Kidney (tissue), 14 donors: ENCODE data around the gene THOC6. TPM values are rescaled to one million over a fixed set of nuclear protein-coding genes. Genes with fewer than 3 reads are reported as not detected.
"Not testable (repeated sequence)": the region's sequence is repeated elsewhere in the genome, so short reads cannot be mapped to it uniquely, and the experiment has no call there.

Experiments
- DNase-seq, 5 donors: peaks; one replicate each; pipeline ENCODE4 v3.0.0-alpha.2; 2013 to 2020
- FAIRE-seq: peaks from 2 replicates; lab custom pipeline; 2012; peaks lifted over from hg19 to GRCh38; lab: Jason Lieb, UNC
- H3K27ac ChIP-seq, 2 donors: one replicate each; pipeline ENCODE4 v1.7.0; 2013; ENCODE audit warnings: low read depth in 2 of 2, low read length in 2 of 2, inconsistent platforms in 1 of 2
- H3K27me3 ChIP-seq: one replicate; pipeline ENCODE4 v1.7.1; 2013; ENCODE audit warnings: low read length, inconsistent platforms; ENCODE audit not compliant: control insufficient read depth, insufficient read depth
- H3K36me3 ChIP-seq, 3 donors: one replicate each; pipeline versions ENCODE4 v1.7.0 to v1.7.1; 2013; ENCODE audit warnings: low read length in 3 of 3, control low read depth in 1 of 3, inconsistent platforms in 1 of 3; ENCODE audit not compliant: insufficient read depth in 3 of 3, control insufficient read depth in 2 of 3
- H3K4me1 ChIP-seq, 3 donors: one replicate each; pipeline versions ENCODE4 v1.7.0 to v1.7.1; 2013; ENCODE audit warnings: low read length in 3 of 3, inconsistent platforms in 1 of 3, low read depth in 1 of 3; ENCODE audit not compliant: control insufficient read depth in 2 of 3, insufficient read depth in 2 of 3
- H3K4me3 ChIP-seq, 3 donors: one replicate each; pipeline versions ENCODE4 v1.7.0 to v1.8.1; 2013; ENCODE audit warnings: low read length in 3 of 3, control low read depth in 1 of 3, inconsistent platforms in 1 of 3
- H3K9ac ChIP-seq, 3 donors: one replicate each; pipeline versions ENCODE4 v1.7.0 to v1.7.1; 2013; ENCODE audit warnings: low read length in 3 of 3, control low read depth in 1 of 3, inconsistent platforms in 1 of 3
- H3K9me3 ChIP-seq, 3 donors: one replicate each; pipeline versions ENCODE4 v1.7.0 to v1.7.1; 2013; ENCODE audit warnings: low read length in 3 of 3, control low read depth in 1 of 3, inconsistent platforms in 1 of 3; ENCODE audit not compliant: control insufficient read depth in 2 of 3, insufficient read depth in 1 of 3
- intact Hi-C: fragments of 100-400 bp; cut with DNase I; formaldehyde crosslinking; loops from one replicate; pipeline ENCODE4 v1.11.1; 2022
- polyA plus RNA-seq: library from polyadenylated mRNA; stranded (reverse); fragments of 350-450 nt; fragmentation: Illumina TruSeq; extraction: RNeasy Lipid Tissue Mini Kit (QIAGEN cat#74804); gene quantifications from one replicate; pipeline ENCODE4 v1.2.3, GENCODE V29; 2014; ENCODE audit warnings: low read depth, low replicate concordance; ENCODE audit not compliant: insufficient read depth
- total RNA-seq: library from RNA; stranded (reverse); fragmentation: NEBNext Ultra II Directional; extraction: Animal tissue kit (Norgen Biotek cat#: 25700); gene quantifications from one replicate; pipeline ENCODE4 v1.2.1, GENCODE V29; 2021
- TF ChIP-seq, protein P1 (sequence below): IDR thresholded peaks from 3 replicates; pipeline ENCODE4 v1.5.1; 2012; ENCODE audit warnings: mild to moderate bottlenecking, moderate library complexity, borderline replicate concordance; ENCODE audit not compliant: insufficient read depth; ENCODE audit errors: extremely low read depth
- donor health status: control.
- donor health status: control.
- donor health status: control.
- donor health status: control.
- donor health status: control.
- donor health status: DM: yes; HTN: yes; CAD: no.
- donor health status: Normal renal cell carcinoma (clear cell type).

THOC6 gene
- total and polyA plus RNA-seq, 2 donors from 2014 or later: 21.2 to 26.1 TPM

DNA sequence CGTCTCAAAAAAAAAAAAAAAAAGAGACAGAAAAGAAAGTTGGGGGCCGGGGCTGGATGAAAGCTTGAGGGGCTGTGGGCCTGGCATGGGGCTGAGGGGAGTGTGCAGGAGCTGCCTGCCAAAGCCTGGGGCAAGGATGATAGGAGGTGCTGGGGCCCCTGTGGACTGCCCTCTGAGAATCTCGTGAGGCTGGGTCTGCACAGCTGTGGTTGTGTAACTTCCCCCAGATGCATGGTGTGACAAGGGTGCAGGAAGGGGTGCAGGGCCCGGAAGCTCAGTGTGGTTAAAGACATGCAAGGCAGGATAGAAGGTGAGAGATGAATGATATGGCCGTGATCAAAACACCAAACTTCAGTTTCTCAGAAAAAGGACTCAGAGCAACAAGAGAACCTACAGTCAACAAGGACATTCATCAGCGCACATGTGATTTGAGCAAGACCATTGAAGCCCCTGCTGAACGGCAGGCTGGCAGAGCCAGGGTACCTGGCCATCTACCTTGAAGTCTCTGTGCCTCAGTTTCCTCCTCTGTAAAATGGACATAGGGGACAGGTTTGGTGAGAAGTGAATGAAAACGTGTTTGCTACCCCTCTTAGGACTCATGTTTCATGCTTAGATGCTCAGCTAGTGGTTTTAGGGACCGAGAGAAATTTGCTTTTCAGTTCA, 51.2 kb downstream of the THOC6 start:
- DNase-seq (peak in 1 of 5 donors; percentile 83), FAIRE-seq (no peak)
- TF ChIP-seq, protein P1, sequence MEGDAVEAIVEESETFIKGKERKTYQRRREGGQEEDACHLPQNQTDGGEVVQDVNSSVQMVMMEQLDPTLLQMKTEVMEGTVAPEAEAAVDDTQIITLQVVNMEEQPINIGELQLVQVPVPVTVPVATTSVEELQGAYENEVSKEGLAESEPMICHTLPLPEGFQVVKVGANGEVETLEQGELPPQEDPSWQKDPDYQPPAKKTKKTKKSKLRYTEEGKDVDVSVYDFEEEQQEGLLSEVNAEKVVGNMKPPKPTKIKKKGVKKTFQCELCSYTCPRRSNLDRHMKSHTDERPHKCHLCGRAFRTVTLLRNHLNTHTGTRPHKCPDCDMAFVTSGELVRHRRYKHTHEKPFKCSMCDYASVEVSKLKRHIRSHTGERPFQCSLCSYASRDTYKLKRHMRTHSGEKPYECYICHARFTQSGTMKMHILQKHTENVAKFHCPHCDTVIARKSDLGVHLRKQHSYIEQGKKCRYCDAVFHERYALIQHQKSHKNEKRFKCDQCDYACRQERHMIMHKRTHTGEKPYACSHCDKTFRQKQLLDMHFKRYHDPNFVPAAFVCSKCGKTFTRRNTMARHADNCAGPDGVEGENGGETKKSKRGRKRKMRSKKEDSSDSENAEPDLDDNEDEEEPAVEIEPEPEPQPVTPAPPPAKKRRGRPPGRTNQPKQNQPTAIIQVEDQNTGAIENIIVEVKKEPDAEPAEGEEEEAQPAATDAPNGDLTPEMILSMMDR: no peak
- intact Hi-C loops: no loop called here
- no peak overlapping the region for H3K4me3 ChIP-seq
- no peak overlapping the region for H3K27ac ChIP-seq
- H3K27me3 ChIP-seq: no peaks in the 10 kb centered on the region
- H3K4me1 ChIP-seq: peaks cover 0 to 6% (median 0%) of the 10 kb centered on the region in 3 donors
- H3K9ac ChIP-seq: no peak overlapping the region
- no peaks in the 10 kb centered on the region for H3K9me3 ChIP-seq
- no peaks in the 10 kb centered on the region for H3K36me3 ChIP-seq

DNA sequence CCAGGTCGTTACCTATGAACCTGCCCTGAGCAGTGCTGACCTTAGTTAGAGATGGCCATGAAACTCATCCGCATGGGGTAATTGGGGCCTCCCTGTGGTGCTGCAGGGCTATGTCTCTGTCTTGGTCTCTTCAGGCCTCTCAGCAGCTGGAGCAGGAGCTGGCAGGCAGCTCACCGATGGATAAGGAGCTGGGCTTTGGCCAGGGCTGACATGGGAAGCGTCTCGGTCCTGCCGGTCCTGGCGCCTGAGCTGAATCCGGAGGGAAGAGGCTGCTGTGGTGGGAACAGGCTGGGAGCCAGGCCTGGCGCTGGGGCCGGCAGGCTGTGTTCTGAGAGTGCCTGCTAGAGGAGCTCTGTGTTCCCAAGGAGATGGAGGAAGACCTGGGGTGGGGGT, 51.7 kb downstream of the THOC6 start:
- Histone ChIP-seq H3K4me3 (no peak overlapping the region), H3K36me3 (no peaks in the 10 kb centered on the region), H3K9me3 (no peaks in the 10 kb centered on the region), H3K9ac (no peak overlapping the region), H3K27ac (no peak overlapping the region), H3K4me1 (peaks cover 0 to 6% (median 0%) of the 10 kb centered on the region in 3 donors), H3K27me3 (no peaks in the 10 kb centered on the region)
- FAIRE-seq: no peak
- TF ChIP-seq, protein P1: no peak
- intact Hi-C loops: no loop called here
- peak in 1 of 5 donors; percentile 64 for DNase-seq

DNA sequence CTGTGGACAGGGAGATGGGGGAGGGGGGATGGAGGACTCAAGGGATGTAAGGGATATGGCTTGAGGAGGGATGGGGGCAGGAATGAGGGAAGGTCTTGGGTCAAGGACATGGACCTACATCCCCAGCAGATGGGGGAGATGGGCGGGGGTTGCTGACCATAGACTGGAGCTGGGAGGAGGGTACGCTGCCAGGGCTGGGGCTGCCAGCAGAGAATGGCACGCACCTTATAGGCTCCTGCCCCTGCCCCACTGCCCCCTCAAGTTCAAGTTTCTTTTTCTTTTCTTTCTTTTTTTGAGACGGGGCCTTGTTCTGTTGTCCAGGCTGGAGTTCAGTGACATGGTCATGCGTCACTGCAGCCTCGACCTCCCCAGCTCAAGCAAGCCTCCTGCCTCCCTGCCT, 52.1 kb downstream of the THOC6 start:
- FAIRE-seq, H3K27me3 ChIP-seq, H3K4me1 ChIP-seq, intact Hi-C loops, H3K9me3 ChIP-seq, H3K9ac ChIP-seq, H3K36me3 ChIP-seq, H3K4me3 ChIP-seq, H3K27ac ChIP-seq: not testable (repeated sequence)
- peak in 1 of 5 donors; percentile 52 for DNase-seq

DNA sequence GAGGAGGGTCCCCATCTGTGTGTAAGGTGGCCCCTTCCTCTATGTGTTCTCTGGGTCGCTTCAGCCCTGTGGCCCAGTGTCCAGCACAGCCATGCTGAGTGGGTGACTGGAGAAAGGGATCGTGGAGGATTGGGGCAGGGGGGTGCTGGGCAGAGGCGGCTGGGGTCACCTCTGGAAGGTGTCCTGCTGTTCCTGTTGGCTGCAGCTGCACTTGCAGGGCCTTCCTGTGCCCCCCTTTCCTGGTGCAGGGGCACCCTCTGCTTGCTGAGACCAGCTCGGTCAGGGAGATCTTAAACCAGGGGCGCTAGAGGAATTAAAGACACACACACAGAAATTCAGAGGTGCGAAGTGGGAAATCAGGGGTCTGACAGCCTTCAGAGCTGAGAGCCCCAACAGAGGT, 52.7 kb downstream of the THOC6 start:
- Histone ChIP-seq H3K27ac (no peak overlapping the region), H3K36me3 (no peaks in the 10 kb centered on the region), H3K4me3 (no peak overlapping the region), H3K27me3 (no peaks in the 10 kb centered on the region), H3K9ac (no peak overlapping the region), H3K4me1 (peaks cover 0 to 6% (median 0%) of the 10 kb centered on the region in 3 donors), H3K9me3 (no peaks in the 10 kb centered on the region)
- intact Hi-C loops: no loop called here
- TF ChIP-seq, protein P1: no peak
- FAIRE-seq (no peak), DNase-seq (peak in 1 of 5 donors; percentile 48)

Other genes starting within 250 kb of the THOC6 start
- gene ELOB, start 246.8 kb upstream of the THOC6 start, total RNA-seq: 226 TPM
- gene ELOB, start 246.8 kb upstream of the THOC6 start, polyA plus RNA-seq: 836 TPM
- gene PRSS33, start 236.5 kb upstream of the THOC6 start, total RNA-seq: not detected
- not detected for gene PRSS33, start 236.5 kb upstream of the THOC6 start, polyA plus RNA-seq
- gene PRSS41, start 225.6 kb upstream of the THOC6 start, total RNA-seq: not detected
- gene PRSS41, start 225.6 kb upstream of the THOC6 start, polyA plus RNA-seq: not detected
- 0.54 TPM for gene PRSS21, start 206.8 kb upstream of the THOC6 start, total RNA-seq
- gene PRSS21, start 206.8 kb upstream of the THOC6 start, polyA plus RNA-seq: not detected
- 0.98 TPM for gene ZG16B, start 193.7 kb upstream of the THOC6 start, total RNA-seq
- 0.69 TPM for gene ZG16B, start 193.7 kb upstream of the THOC6 start, polyA plus RNA-seq
- 30.8 TPM for gene PRSS22, start 165.9 kb upstream of the THOC6 start, total RNA-seq
- gene PRSS22, start 165.9 kb upstream of the THOC6 start, polyA plus RNA-seq: 11.0 TPM
- gene FLYWCH2, start 140.8 kb upstream of the THOC6 start, total RNA-seq: 31.3 TPM
- 52.5 TPM for gene FLYWCH2, start 140.8 kb upstream of the THOC6 start, polyA plus RNA-seq
- gene FLYWCH1, start 112.1 kb upstream of the THOC6 start, total RNA-seq: 36.8 TPM
- gene FLYWCH1, start 112.1 kb upstream of the THOC6 start, polyA plus RNA-seq: 24.5 TPM
- not detected for gene KREMEN2, start 59.8 kb upstream of the THOC6 start, total RNA-seq
- not detected for gene KREMEN2, start 59.8 kb upstream of the THOC6 start, polyA plus RNA-seq
- 5.9 TPM for gene PAQR4, start 54.7 kb upstream of the THOC6 start, total RNA-seq
- gene PAQR4, start 54.7 kb upstream of the THOC6 start, polyA plus RNA-seq: 3.5 TPM
- 2.2 TPM for gene PKMYT1, start 43.6 kb upstream of the THOC6 start, total RNA-seq
- 0.97 TPM for gene PKMYT1, start 43.6 kb upstream of the THOC6 start, polyA plus RNA-seq
- 0.60 TPM for gene CLDN9, start 11.1 kb upstream of the THOC6 start, total RNA-seq
- not detected for gene CLDN9, start 11.1 kb upstream of the THOC6 start, polyA plus RNA-seq
- 0.47 TPM for gene CLDN6, start 5.9 kb upstream of the THOC6 start, total RNA-seq
- not detected for gene CLDN6, start 5.9 kb upstream of the THOC6 start, polyA plus RNA-seq
- 114 TPM for gene TNFRSF12A, start 3.7 kb upstream of the THOC6 start, total RNA-seq
- gene TNFRSF12A, start 3.7 kb upstream of the THOC6 start, polyA plus RNA-seq: 87.3 TPM
- 61.3 TPM for gene HCFC1R1, start 93 bp upstream of the THOC6 start, total RNA-seq
- gene HCFC1R1, start 93 bp upstream of the THOC6 start, polyA plus RNA-seq: 332 TPM
- gene BICDL2, start 12.9 kb downstream of the THOC6 start, total RNA-seq: 12.1 TPM
- 2.9 TPM for gene BICDL2, start 12.9 kb downstream of the THOC6 start, polyA plus RNA-seq
- 1.7 TPM for gene MMP25, start 22.5 kb downstream of the THOC6 start, total RNA-seq
- gene MMP25, start 22.5 kb downstream of the THOC6 start, polyA plus RNA-seq: 0.65 TPM
- 181 TPM for gene IL32, start 41.6 kb downstream of the THOC6 start, total RNA-seq
- gene IL32, start 41.6 kb downstream of the THOC6 start, polyA plus RNA-seq: 495 TPM
- gene ZSCAN10, start 75.3 kb downstream of the THOC6 start, total RNA-seq: not detected
- gene ZSCAN10, start 75.3 kb downstream of the THOC6 start, polyA plus RNA-seq: not detected
- gene ZNF205, start 88.6 kb downstream of the THOC6 start, total RNA-seq: 12.7 TPM
- 14.1 TPM for gene ZNF205, start 88.6 kb downstream of the THOC6 start, polyA plus RNA-seq
- gene ZNF213, start 111.0 kb downstream of the THOC6 start, total RNA-seq: 12.5 TPM
- 5.6 TPM for gene ZNF213, start 111.0 kb downstream of the THOC6 start, polyA plus RNA-seq
- not detected for gene OR1F1, start 164.2 kb downstream of the THOC6 start, total RNA-seq
- gene OR1F1, start 164.2 kb downstream of the THOC6 start, polyA plus RNA-seq: not detected
- 9.6 TPM for gene ZNF200, start 211.1 kb downstream of the THOC6 start, total RNA-seq
- gene ZNF200, start 211.1 kb downstream of the THOC6 start, polyA plus RNA-seq: 3.3 TPM
- gene MEFV, start 232.6 kb downstream of the THOC6 start, total RNA-seq: 4.1 TPM
- not detected for gene MEFV, start 232.6 kb downstream of the THOC6 start, polyA plus RNA-seq